ENCODE measurements around the gene EEPD1. TPM values are rescaled to one million over a fixed set of nuclear protein-coding genes. Genes with fewer than 3 reads are reported as not detected.
"Not testable (repeated sequence)": the region's sequence is repeated elsewhere in the genome, so short reads cannot be mapped to it uniquely, and the experiment has no call there.

EEPD1 gene
- total RNA-seq, 8 experiments from 2014 or later, result 2.3 to 14.1 (median 4.4) TPM

GRCh38 chr7:36226151-36226550, 73.1 kb downstream of the EEPD1 start:
- WGBS, 10 experiments, result 73 to 100% (median 92%) methylated on average over 2 to 7 of the region's 7 CpGs; no CpG with 5 or more reads in 2 of the 10 experiments
- in situ Hi-C loops (cut with MboI; ENCODE audit: low pct_unique_long_range_greater_than_20kb in 2 of 9, low sequenced_read_pairs in 9 of 9, unreplicated experiment in 9 of 9), result no loop called here
- ATAC-seq (replicated peaks in 6 of 8), result no peak

GRCh38 chr7:36227223-36227622, 74.2 kb downstream of the EEPD1 start:
- in situ Hi-C loops (cut with MboI; ENCODE audit: low pct_unique_long_range_greater_than_20kb in 2 of 9, low sequenced_read_pairs in 9 of 9, unreplicated experiment in 9 of 9), result no loop called here
- Histone ChIP-seq H3K4me3 (no peak overlapping the region), H3K4me1 (replicated peaks in 1 of 2) (no peaks in the 10 kb centered on the region), H3K27ac (no peak overlapping the region)
- 0 to 83% (median 48%) methylated on average over 1 to 5 of the region's 5 CpGs; no CpG with 5 or more reads in 1 of the 10 experiments for WGBS, 10 experiments
- ATAC-seq (replicated peaks in 6 of 8), result no peak

More at GRCh38 chr7:36226151-36226550, 73.1 kb downstream of the EEPD1 start:
- Histone ChIP-seq H3K27ac (no peak overlapping the region), H3K4me3 (no peak overlapping the region), H3K4me1 (replicated peaks in 1 of 2) (no peaks in the 10 kb centered on the region)

- 0 to 100% (median 58%) methylated on average over 1 to 2 of the region's 4 CpGs; no CpG with 5 or more reads in 4 of the 10 experiments for WGBS, 10 experiments
- no peak overlapping the region for H3K4me3 ChIP-seq
- H3K27ac ChIP-seq, result no peak overlapping the region
- in situ Hi-C loops (cut with MboI; ENCODE audit: low pct_unique_long_range_greater_than_20kb in 2 of 9, low sequenced_read_pairs in 9 of 9, unreplicated experiment in 9 of 9), result no loop called here
- no peak for ATAC-seq (replicated peaks in 6 of 8)
- H3K4me1 ChIP-seq (replicated peaks in 1 of 2), result no peaks in the 10 kb centered on the region
Measured at GRCh38 chr7:36228039-36228438, 75.0 kb downstream of the EEPD1 start.

- in situ Hi-C loops (cut with MboI; ENCODE audit: low pct_unique_long_range_greater_than_20kb in 2 of 9, low sequenced_read_pairs in 9 of 9, unreplicated experiment in 9 of 9), result no loop called here
- no peaks in the 10 kb centered on the region for H3K4me1 ChIP-seq (replicated peaks in 1 of 2)
- WGBS, 10 experiments, result 69 to 100% (median 88%) methylated on average over 2 to 5 of the region's 6 CpGs
- H3K4me3 ChIP-seq, result no peak overlapping the region
- no peak overlapping the region for H3K27ac ChIP-seq
- no peak for ATAC-seq (replicated peaks in 6 of 8)
Measured at GRCh38 chr7:36231406-36231805, 78.4 kb downstream of the EEPD1 start.

- no peak overlapping the region for H3K4me3 ChIP-seq
- in situ Hi-C loops (cut with MboI; ENCODE audit: low pct_unique_long_range_greater_than_20kb in 2 of 9, low sequenced_read_pairs in 9 of 9, unreplicated experiment in 9 of 9), result no loop called here
- no peaks in the 10 kb centered on the region for H3K4me1 ChIP-seq (replicated peaks in 1 of 2)
- 75 to 100% (median 100%) methylated on average over 1 of the region's 1 CpG; no CpG with 5 or more reads in 7 of the 10 experiments for WGBS, 10 experiments
- ATAC-seq (replicated peaks in 6 of 8), result no peak
- H3K27ac ChIP-seq, result no peak overlapping the region
Measured at GRCh38 chr7:36232555-36232954, 79.5 kb downstream of the EEPD1 start.

GRCh38 chr7:36232971-36233550, 80.0 kb downstream of the EEPD1 start:
- no peak overlapping the region for H3K4me3 ChIP-seq
- H3K27ac ChIP-seq, result no peak overlapping the region
- peak in 1 of 8 experiments; percentile 20 for ATAC-seq (replicated peaks in 6 of 8)
- WGBS, 10 experiments, result 50 to 100% (median 62%) methylated on average over 1 to 2 of the region's 3 CpGs; no CpG with 5 or more reads in 3 of the 10 experiments
- H3K4me1 ChIP-seq (replicated peaks in 1 of 2), result no peaks in the 10 kb centered on the region
- in situ Hi-C loops (cut with MboI; ENCODE audit: low pct_unique_long_range_greater_than_20kb in 2 of 9, low sequenced_read_pairs in 9 of 9, unreplicated experiment in 9 of 9), result no loop called here

- Histone ChIP-seq H3K27ac (no peak overlapping the region), H3K4me3 (no peak overlapping the region), H3K4me1 (replicated peaks in 1 of 2) (no peaks in the 10 kb centered on the region)
- in situ Hi-C loops (cut with MboI; ENCODE audit: low pct_unique_long_range_greater_than_20kb in 2 of 9, low sequenced_read_pairs in 9 of 9, unreplicated experiment in 9 of 9), result no loop called here
- ATAC-seq (replicated peaks in 6 of 8), result no peak
- WGBS, 10 experiments, result 90 to 100% (median 97%) methylated on average over 4 to 13 of the region's 39 CpGs; no CpG with 5 or more reads in 6 of the 10 experiments
Measured at GRCh38 chr7:36236073-36236472, 83.0 kb downstream of the EEPD1 start.

- in situ Hi-C loops (cut with MboI; ENCODE audit: low pct_unique_long_range_greater_than_20kb in 2 of 9, low sequenced_read_pairs in 9 of 9, unreplicated experiment in 9 of 9), result no loop called here
Measured at GRCh38 chr7:36238138-36238537, 85.1 kb downstream of the EEPD1 start.

GRCh38 chr7:36243356-36243755, 90.3 kb downstream of the EEPD1 start:
- in situ Hi-C loops (cut with MboI; ENCODE audit: low pct_unique_long_range_greater_than_20kb in 2 of 9, low sequenced_read_pairs in 9 of 9, unreplicated experiment in 9 of 9), result not testable (repeated sequence)

More at GRCh38 chr7:36238138-36238537, 85.1 kb downstream of the EEPD1 start:
- ATAC-seq (replicated peaks in 6 of 8), result no peak
- no peak overlapping the region for H3K4me3 ChIP-seq
- H3K4me1 ChIP-seq (replicated peaks in 1 of 2), result no peaks in the 10 kb centered on the region
- H3K27ac ChIP-seq, result no peak overlapping the region
- WGBS, 10 experiments, result 80 to 100% (median 90%) methylated on average over 1 to 2 of the region's 2 CpGs; no CpG with 5 or more reads in 2 of the 10 experiments

GRCh38 chr7:36244001-36244400, 90.9 kb downstream of the EEPD1 start:
- H3K4me3 ChIP-seq; in situ Hi-C loops (cut with MboI; ENCODE audit: low pct_unique_long_range_greater_than_20kb in 2 of 9, low sequenced_read_pairs in 9 of 9, unreplicated experiment in 9 of 9); H3K4me1 ChIP-seq (replicated peaks in 1 of 2); ATAC-seq (replicated peaks in 6 of 8); H3K27ac ChIP-seq: not testable (repeated sequence)
- 67 to 88% methylated on average over 1 of the region's 1 CpG; no CpG with 5 or more reads in 8 of the 10 experiments for WGBS, 10 experiments

More at GRCh38 chr7:36243356-36243755, 90.3 kb downstream of the EEPD1 start:
- H3K4me1 ChIP-seq (replicated peaks in 1 of 2); H3K4me3 ChIP-seq; H3K27ac ChIP-seq; ATAC-seq (replicated peaks in 6 of 8): not testable (repeated sequence)
- WGBS, 10 experiments, result 60 to 100% (median 77%) methylated on average over 1 to 2 of the region's 3 CpGs; no CpG with 5 or more reads in 2 of the 10 experiments

GRCh38 chr7:36244429-36244828, 91.4 kb downstream of the EEPD1 start:
- no peak for ATAC-seq (replicated peaks in 6 of 8)
- in situ Hi-C loops (cut with MboI; ENCODE audit: low pct_unique_long_range_greater_than_20kb in 2 of 9, low sequenced_read_pairs in 9 of 9, unreplicated experiment in 9 of 9), result no loop called here
- Histone ChIP-seq H3K27ac (no peak overlapping the region), H3K4me3 (no peak overlapping the region), H3K4me1 (replicated peaks in 1 of 2) (no peaks in the 10 kb centered on the region)
- 50 to 100% (median 95%) methylated on average over 1 to 3 of the region's 5 CpGs; no CpG with 5 or more reads in 5 of the 10 experiments for WGBS, 10 experiments

- Histone ChIP-seq H3K4me3 (no peak overlapping the region), H3K4me1 (replicated peaks in 1 of 2) (no peaks in the 10 kb centered on the region), H3K27ac (no peak overlapping the region)
- no peak for ATAC-seq (replicated peaks in 6 of 8)
- in situ Hi-C loops (cut with MboI; ENCODE audit: low pct_unique_long_range_greater_than_20kb in 2 of 9, low sequenced_read_pairs in 9 of 9, unreplicated experiment in 9 of 9), result no loop called here
- WGBS, 10 experiments, result 67 to 97% (median 80%) methylated on average over 1 to 4 of the region's 4 CpGs; no CpG with 5 or more reads in 6 of the 10 experiments
Measured at GRCh38 chr7:36245684-36246299, 92.7 kb downstream of the EEPD1 start.

- H3K4me3 ChIP-seq, result no peak overlapping the region
- WGBS, 10 experiments, result 40 to 100% (median 98%) methylated on average over 1 to 4 of the region's 5 CpGs
- no peak overlapping the region for H3K27ac ChIP-seq
- in situ Hi-C loops (cut with MboI; ENCODE audit: low pct_unique_long_range_greater_than_20kb in 2 of 9, low sequenced_read_pairs in 9 of 9, unreplicated experiment in 9 of 9), result no loop called here
- no peak for ATAC-seq (replicated peaks in 6 of 8)
- no peaks in the 10 kb centered on the region for H3K4me1 ChIP-seq (replicated peaks in 1 of 2)
Measured at GRCh38 chr7:36249091-36249490, 96.0 kb downstream of the EEPD1 start.

Data from motor neuron (in vitro differentiated cells).